SIG-M5 treated with dmso at 0.1 percent for 504 hours (cell line): ENCODE measurements around the gene B2M.
"Not testable (repeated sequence)": the region's sequence is repeated elsewhere in the genome, so short reads cannot be mapped to it uniquely, and the experiment has no call there.

Experiments
- DNase-seq: peaks from one replicate; lab custom pipeline; 2025; ENCODE audit not compliant: unreplicated experiment; lab: John Stamatoyannopoulos, UW

Gene B2M

GRCh38 chr15:44720460-44721176 is 9.3 kb downstream of the B2M start:
- DNase-seq: no peak

- DNase-seq: no peak
Observed at GRCh38 chr15:44722011-44722410, 10.7 kb downstream of the B2M start.

GRCh38 chr15:44726136-44726535 is 14.8 kb downstream of the B2M start:
- no peak for DNase-seq

GRCh38 chr15:44726568-44727484 is 15.5 kb downstream of the B2M start:
- peak; percentile 96 for DNase-seq

GRCh38 chr15:44727485-44728231 is 16.3 kb downstream of the B2M start:
- no peak for DNase-seq

GRCh38 chr15:44728232-44728575 is 16.9 kb downstream of the B2M start:
- not testable (repeated sequence) for DNase-seq

- DNase-seq: peak; percentile 97
Observed at GRCh38 chr15:44728576-44729407, 17.5 kb downstream of the B2M start.

GRCh38 chr15:44729408-44730127 is 18.3 kb downstream of the B2M start:
- no peak for DNase-seq

GRCh38 chr15:44734839-44735481 is 23.6 kb downstream of the B2M start:
- DNase-seq: no peak

- DNase-seq: peak; percentile 34
Observed at GRCh38 chr15:44735482-44736180, 24.3 kb downstream of the B2M start.

- DNase-seq: no peak
Observed at GRCh38 chr15:44736181-44736765, 25.0 kb downstream of the B2M start, which contains the start of gene TRIM69. TRIM69 (plus strand) TSS chr15:44736528; CDS start chr15:44736705, 177 bp downstream.

GRCh38 chr15:44738340-44738984 is 27.1 kb downstream of the B2M start:
- DNase-seq: peak; percentile 53

GRCh38 chr15:44739222-44739847 is 28.0 kb downstream of the B2M start:
- DNase-seq: not testable (repeated sequence)

- DNase-seq: not testable (repeated sequence)
Observed at GRCh38 chr15:44743454-44743853, 32.1 kb downstream of the B2M start.

GRCh38 chr15:44753345-44753744 is 42.0 kb downstream of the B2M start:
- no peak for DNase-seq

- DNase-seq: no peak
Observed at GRCh38 chr15:44763187-44763586, 51.9 kb downstream of the B2M start.

GRCh38 chr15:44763848-44764247 is 52.5 kb downstream of the B2M start:
- no peak for DNase-seq
